Effector CD8-positive, alpha-beta T cell (primary cell): Measurements from ENCODE around the gene EBLN2.
A peak's percentile ranks its signal among the peaks of the same experiment; 100 is the strongest.
"Not testable (repeated sequence)": the region's sequence is repeated elsewhere in the genome, so short reads cannot be mapped to it uniquely, and the experiment has no call there.

Experiments used
- DNase-seq: peaks from one replicate; lab custom pipeline; 2025; lab: John Stamatoyannopoulos, UW

Gene EBLN2

GRCh38 chr3:73060302-73060723 lies 1.1 kb upstream of the EBLN2 start:
- DNase-seq, result no peak

DNA sequence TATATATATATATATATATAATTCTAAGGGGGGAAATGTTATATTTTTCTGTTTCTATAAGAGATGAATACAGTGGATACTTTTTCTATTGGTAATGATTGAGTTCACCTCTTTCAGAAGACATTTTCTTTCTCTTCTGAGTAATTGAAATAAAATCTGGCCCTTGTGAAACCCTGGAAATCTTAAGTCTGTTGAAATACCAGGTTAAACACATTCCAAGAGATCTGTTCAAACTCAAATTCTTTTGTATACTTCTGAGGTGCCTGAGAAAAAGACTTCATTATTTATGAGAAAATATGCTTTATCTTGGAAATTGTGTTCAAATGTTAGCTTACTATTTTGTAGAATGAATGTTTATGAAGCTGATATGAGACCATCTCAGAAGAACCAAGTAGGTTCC lies 4.8 kb downstream of the EBLN2 start:
- DNase-seq, result not testable (repeated sequence)

- DNase-seq, result no peak
These were observed 7.0 kb downstream of the EBLN2 start for GRCh38 chr3:73068419-73068818.

DNA sequence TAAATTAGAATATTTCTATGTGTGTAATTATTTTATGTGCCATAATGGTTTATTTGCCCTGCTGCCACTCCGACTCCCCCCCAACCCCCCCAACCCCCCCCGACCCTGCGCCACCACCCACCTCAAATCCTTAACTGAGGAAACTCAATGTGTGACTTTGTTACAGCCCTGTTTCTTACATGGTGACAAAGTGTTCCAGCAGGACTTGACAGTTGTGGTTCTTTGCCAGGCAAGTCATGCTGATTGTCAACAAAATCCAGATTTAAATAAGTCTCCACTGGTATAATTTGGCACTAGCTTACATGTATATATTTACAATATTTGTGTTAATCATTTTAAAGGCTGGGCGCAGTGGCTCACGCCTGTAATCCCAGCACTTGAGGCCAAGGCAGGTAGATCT lies 7.7 kb downstream of the EBLN2 start:
- DNase-seq, result no peak

DNA sequence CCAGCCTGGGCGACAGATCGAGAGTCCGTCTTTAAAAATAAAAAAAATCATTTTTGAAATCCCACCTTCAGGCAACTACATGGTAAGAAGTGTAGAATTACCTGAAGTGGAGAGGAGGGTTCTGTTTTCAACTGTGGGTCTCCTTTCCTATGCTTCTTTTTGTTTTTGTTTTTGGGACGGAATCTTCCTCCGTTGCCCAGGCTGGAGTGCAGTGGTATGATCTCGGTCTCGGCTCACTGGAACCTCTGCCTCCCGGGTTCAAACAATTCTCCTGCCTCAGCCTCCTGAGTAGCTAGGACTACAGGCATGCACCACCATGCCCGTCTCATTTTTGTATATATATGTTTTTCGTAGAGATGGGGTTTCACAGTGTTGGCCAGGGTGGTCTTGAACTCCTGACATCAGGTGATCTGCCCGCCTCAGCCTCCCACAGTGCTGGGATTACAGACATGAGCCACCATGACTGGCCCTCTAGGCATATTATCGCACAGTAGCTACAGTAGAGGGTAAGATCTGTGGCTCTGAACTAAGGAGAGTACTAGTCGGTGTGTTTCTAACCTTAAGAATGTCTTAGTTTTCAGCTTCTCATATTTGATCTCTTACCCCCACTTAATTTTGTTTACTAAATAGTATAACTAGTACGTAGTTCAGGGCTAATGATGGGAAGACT lies 8.5 kb downstream of the EBLN2 start:
- no peak for DNase-seq

GRCh38 chr3:73070675-73071575 lies 9.5 kb downstream of the EBLN2 start:
- DNase-seq, result no peak

DNA sequence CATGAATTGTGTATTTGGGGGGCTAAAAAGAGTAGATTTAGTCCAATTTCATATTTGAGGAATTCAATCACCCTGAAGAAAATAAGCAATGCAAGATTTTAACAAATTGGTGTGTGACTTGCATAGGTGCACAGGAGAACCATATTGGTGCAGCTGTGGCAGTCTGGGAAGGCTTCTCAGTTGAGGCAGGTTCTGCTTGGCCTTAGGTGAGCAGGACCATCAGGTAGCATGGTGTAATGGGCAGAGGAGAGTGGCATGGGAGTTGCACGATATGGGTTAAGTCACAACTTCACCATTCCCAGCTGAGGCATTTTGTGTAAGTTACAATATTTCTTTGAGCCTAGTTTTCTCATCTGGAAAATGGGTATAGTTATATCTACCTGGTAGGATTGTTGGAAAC lies 10.5 kb downstream of the EBLN2 start:
- DNase-seq, result no peak

GRCh38 chr3:73072634-73073033 lies 11.2 kb downstream of the EBLN2 start:
- DNase-seq, result no peak

GRCh38 chr3:73073091-73073707 lies 11.7 kb downstream of the EBLN2 start:
- no peak for DNase-seq

GRCh38 chr3:73074781-73075180 lies 13.3 kb downstream of the EBLN2 start:
- no peak for DNase-seq

- DNase-seq, result no peak
These were observed 18.9 kb downstream of the EBLN2 start for GRCh38 chr3:73080216-73080966.

DNA sequence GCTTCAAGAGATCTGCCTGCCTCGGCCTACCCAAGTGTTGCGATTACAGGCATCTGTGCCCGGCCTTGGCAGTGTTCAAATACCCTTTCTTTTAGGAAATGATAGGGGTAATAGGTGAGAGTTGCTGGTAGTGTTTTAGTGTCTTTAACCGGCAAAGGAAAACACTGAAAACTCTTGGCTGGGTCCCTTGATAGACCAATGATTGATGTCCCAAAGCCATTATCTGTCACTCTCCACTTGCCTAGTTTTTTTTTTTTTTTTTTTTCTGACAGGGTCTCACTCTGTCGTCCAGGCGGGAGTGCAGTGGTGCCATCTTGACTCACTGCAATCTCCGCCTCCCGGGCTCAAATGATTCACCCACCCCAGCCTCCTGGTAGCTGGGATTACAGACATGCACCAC lies 19.7 kb downstream of the EBLN2 start:
- DNase-seq, result no peak

GRCh38 chr3:73084170-73084569 lies 22.7 kb downstream of the EBLN2 start:
- no peak for DNase-seq

- DNase-seq, result peak; percentile 18
These were observed 24.6 kb downstream of the EBLN2 start for GRCh38 chr3:73086071-73086494.

- no peak for DNase-seq
These were observed 32.7 kb downstream of the EBLN2 start for GRCh38 chr3:73094129-73094528.

- DNase-seq, result no peak
These were observed 33.5 kb downstream of the EBLN2 start for GRCh38 chr3:73094951-73095350.

DNA sequence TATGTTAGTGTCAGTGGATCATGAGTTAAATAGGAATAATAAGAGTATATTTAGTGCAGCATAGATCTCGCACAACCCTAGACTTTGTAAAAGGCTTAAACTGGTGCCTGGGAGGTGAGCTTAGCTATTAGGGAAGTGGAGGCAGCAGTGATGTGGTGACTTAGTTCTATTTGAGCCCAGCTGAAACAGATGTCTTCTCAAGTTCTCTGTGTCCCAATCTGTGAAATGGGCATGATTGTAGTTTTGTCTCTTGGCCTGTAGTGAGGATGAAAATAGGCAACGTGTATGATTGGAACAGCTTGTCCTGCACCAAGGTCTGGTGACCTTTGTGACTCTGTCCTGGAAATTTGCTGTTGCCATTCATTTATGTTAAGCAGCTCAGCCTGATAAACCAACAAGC lies 34.7 kb downstream of the EBLN2 start:
- no peak for DNase-seq

DNA sequence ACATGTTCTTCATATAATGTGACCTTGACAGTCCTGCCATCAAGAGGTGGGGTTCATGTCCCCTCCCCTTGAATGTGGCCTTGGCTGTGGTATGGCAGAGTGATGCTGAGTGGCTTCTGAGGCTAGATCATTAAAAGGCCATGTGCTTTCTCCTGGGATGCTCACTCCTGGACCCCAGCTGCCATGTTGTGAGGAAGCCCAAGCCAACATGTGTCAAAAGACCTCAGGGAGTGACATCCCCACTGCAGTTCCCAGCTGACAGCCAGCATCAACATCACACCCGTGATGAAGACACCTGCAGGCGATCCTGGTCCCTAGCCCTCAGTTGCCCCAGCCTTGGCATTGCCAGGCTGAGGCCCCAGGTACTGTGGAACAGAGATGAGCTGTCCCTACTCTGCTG lies 36.6 kb downstream of the EBLN2 start:
- DNase-seq, result no peak

GRCh38 chr3:73098873-73099272 lies 37.4 kb downstream of the EBLN2 start:
- no peak for DNase-seq

GRCh38 chr3:73100741-73101559 lies 39.5 kb downstream of the EBLN2 start:
- peak; percentile 59 for DNase-seq

GRCh38 chr3:73101881-73102280 lies 40.4 kb downstream of the EBLN2 start:
- no peak for DNase-seq
